Measurements from ENCODE around the gene RPS6KA4.

The RPS6KA4 gene

GRCh38 chr11:64406221-64406946 lies 47.4 kb downstream of the RPS6KA4 start:
- peak overlapping the region; percentile 47 for H3K4ac ChIP-seq (ENCODE audit: low read length)
- H3K27ac ChIP-seq (replicated peaks; ENCODE audit: low read length): peak overlapping the region; percentile 87
- H3K9ac ChIP-seq (ENCODE audit: low read depth, low read length, poor library complexity): no peak overlapping the region
- H2BK120ac ChIP-seq (ENCODE audit: low read depth, low read length): no peak overlapping the region
- no peak overlapping the region for H2BK12ac ChIP-seq (ENCODE audit: low read length)
- no peak for DNase-seq (ENCODE audit: low spot score)
- H3K4me1 ChIP-seq (ENCODE audit: control insufficient read depth in 2 of 2, insufficient read depth in 1 of 2, low read depth in 1 of 2, low read length in 2 of 2): peaks cover 14 to 23% of the 10 kb centered on the region in 2 donors
- no peak overlapping the region for H3K23ac ChIP-seq (ENCODE audit: low read depth, low read length, poor library complexity)
- peak overlapping the region; percentile 62 for H2BK15ac ChIP-seq (ENCODE audit: low read length)
- no peak overlapping the region for H3K4me3 ChIP-seq (ENCODE audit: low read length in 2 of 2)
- H4K91ac ChIP-seq (ENCODE audit: low read depth, low read length, poor library complexity): no peak overlapping the region
- no peaks in the 10 kb centered on the region for H3K79me1 ChIP-seq (ENCODE audit: low read depth, low read length)
- H4K8ac ChIP-seq (ENCODE audit: low read depth, low read length): no peak overlapping the region
- H3K36me3 ChIP-seq (replicated peaks in 1 of 2; ENCODE audit: control insufficient read depth in 2 of 2, insufficient read depth in 2 of 2, low read length in 2 of 2): no peaks in the 10 kb centered on the region
- H2BK5ac ChIP-seq (ENCODE audit: low read length): peak overlapping the region; percentile 47
- H3K27me3 ChIP-seq (ENCODE audit: control insufficient read depth in 3 of 3, insufficient read depth in 3 of 3, low read depth in 1 of 3, low read length in 3 of 3): no peaks in the 10 kb centered on the region
- peaks cover 7% of the 10 kb centered on the region in 2 donors for H3K9me3 ChIP-seq (replicated peaks in 1 of 2; ENCODE audit: control insufficient read depth in 2 of 2, insufficient read depth in 1 of 2, low read depth in 1 of 2, low read length in 2 of 2)
- peak overlapping the region; percentile 87 for H3K18ac ChIP-seq (ENCODE audit: low read length)
- peak overlapping the region; percentile 1 for H2AFZ ChIP-seq (ENCODE audit: low read length)
- no CpG with 5 or more reads among the region's 10 CpGs for WGBS, 2 donors (ENCODE audit: extremely low coverage in 2 of 2, insufficient read length in 2 of 2, insufficient replicate concordance in 1 of 2)
- no peak overlapping the region for H3K4me2 ChIP-seq (ENCODE audit: insufficient read depth, low read length, poor library complexity, severe bottlenecking)
- no peak overlapping the region for H2AK5ac ChIP-seq (ENCODE audit: low read depth, low read length)
- no peak overlapping the region for H3K14ac ChIP-seq (ENCODE audit: low read length)

GRCh38 chr11:64407221-64407620 lies 48.3 kb downstream of the RPS6KA4 start:
- Histone ChIP-seq H2BK12ac (ENCODE audit: low read length) (no peak overlapping the region), H2AFZ (ENCODE audit: low read length) (no peak overlapping the region), H3K14ac (ENCODE audit: low read length) (peak overlapping the region; percentile 60), H3K27me3 (ENCODE audit: control insufficient read depth in 3 of 3, insufficient read depth in 3 of 3, low read depth in 1 of 3, low read length in 3 of 3) (no peaks in the 10 kb centered on the region), H3K4me1 (ENCODE audit: control insufficient read depth in 2 of 2, insufficient read depth in 1 of 2, low read depth in 1 of 2, low read length in 2 of 2) (peaks cover 14 to 23% of the 10 kb centered on the region in 2 donors), H3K27ac (replicated peaks; ENCODE audit: low read length) (peak overlapping the region; percentile 87), H4K91ac (ENCODE audit: low read depth, low read length, poor library complexity) (no peak overlapping the region), H2BK15ac (ENCODE audit: low read length) (no peak overlapping the region), H2BK5ac (ENCODE audit: low read length) (peak overlapping the region; percentile 16), H3K4ac (ENCODE audit: low read length) (no peak overlapping the region), H3K9ac (ENCODE audit: low read depth, low read length, poor library complexity) (no peak overlapping the region), H3K4me3 (ENCODE audit: low read length in 2 of 2) (no peak overlapping the region), H3K36me3 (replicated peaks in 1 of 2; ENCODE audit: control insufficient read depth in 2 of 2, insufficient read depth in 2 of 2, low read length in 2 of 2) (no peaks in the 10 kb centered on the region), H4K8ac (ENCODE audit: low read depth, low read length) (no peak overlapping the region), H3K9me3 (replicated peaks in 1 of 2; ENCODE audit: control insufficient read depth in 2 of 2, insufficient read depth in 1 of 2, low read depth in 1 of 2, low read length in 2 of 2) (peaks cover 7% of the 10 kb centered on the region in 2 donors), H3K4me2 (ENCODE audit: insufficient read depth, low read length, poor library complexity, severe bottlenecking) (no peak overlapping the region), H2BK120ac (ENCODE audit: low read depth, low read length) (no peak overlapping the region), H2AK5ac (ENCODE audit: low read depth, low read length) (peak overlapping the region; percentile 15), H3K79me1 (ENCODE audit: low read depth, low read length) (no peaks in the 10 kb centered on the region), H3K18ac (ENCODE audit: low read length) (peak overlapping the region; percentile 62), H3K23ac (ENCODE audit: low read depth, low read length, poor library complexity) (no peak overlapping the region)
- WGBS, 2 donors (ENCODE audit: extremely low coverage in 2 of 2, insufficient read length in 2 of 2, insufficient replicate concordance in 1 of 2): no CpG with 5 or more reads among the region's 11 CpGs
- DNase-seq (ENCODE audit: low spot score): no peak

GRCh38 chr11:64407630-64408029 lies 48.7 kb downstream of the RPS6KA4 start:
- peaks cover 14 to 23% of the 10 kb centered on the region in 2 donors for H3K4me1 ChIP-seq (ENCODE audit: control insufficient read depth in 2 of 2, insufficient read depth in 1 of 2, low read depth in 1 of 2, low read length in 2 of 2)
- peak overlapping the region; percentile 60 for H3K14ac ChIP-seq (ENCODE audit: low read length)
- no peaks in the 10 kb centered on the region for H3K36me3 ChIP-seq (replicated peaks in 1 of 2; ENCODE audit: control insufficient read depth in 2 of 2, insufficient read depth in 2 of 2, low read length in 2 of 2)
- H3K9me3 ChIP-seq (replicated peaks in 1 of 2; ENCODE audit: control insufficient read depth in 2 of 2, insufficient read depth in 1 of 2, low read depth in 1 of 2, low read length in 2 of 2): peaks cover 7% of the 10 kb centered on the region in 2 donors
- H2AFZ ChIP-seq (ENCODE audit: low read length): no peak overlapping the region
- peak overlapping the region; percentile 87 for H3K27ac ChIP-seq (replicated peaks; ENCODE audit: low read length)
- H3K9ac ChIP-seq (ENCODE audit: low read depth, low read length, poor library complexity): peak overlapping the region; percentile 64
- no CpG with 5 or more reads among the region's 2 CpGs for WGBS, 2 donors (ENCODE audit: extremely low coverage in 2 of 2, insufficient read length in 2 of 2, insufficient replicate concordance in 1 of 2)
- no peak for DNase-seq (ENCODE audit: low spot score)
- H2BK120ac ChIP-seq (ENCODE audit: low read depth, low read length): no peak overlapping the region
- H4K91ac ChIP-seq (ENCODE audit: low read depth, low read length, poor library complexity): no peak overlapping the region
- H3K23ac ChIP-seq (ENCODE audit: low read depth, low read length, poor library complexity): peak overlapping the region; percentile 11
- no peaks in the 10 kb centered on the region for H3K79me1 ChIP-seq (ENCODE audit: low read depth, low read length)
- H2BK15ac ChIP-seq (ENCODE audit: low read length): no peak overlapping the region
- H3K18ac ChIP-seq (ENCODE audit: low read length): peak overlapping the region; percentile 62
- H2BK12ac ChIP-seq (ENCODE audit: low read length): peak overlapping the region; percentile 82
- H4K8ac ChIP-seq (ENCODE audit: low read depth, low read length): no peak overlapping the region
- no peaks in the 10 kb centered on the region for H3K27me3 ChIP-seq (ENCODE audit: control insufficient read depth in 3 of 3, insufficient read depth in 3 of 3, low read depth in 1 of 3, low read length in 3 of 3)
- no peak overlapping the region for H3K4me2 ChIP-seq (ENCODE audit: insufficient read depth, low read length, poor library complexity, severe bottlenecking)
- H3K4ac ChIP-seq (ENCODE audit: low read length): no peak overlapping the region
- H3K4me3 ChIP-seq (ENCODE audit: low read length in 2 of 2): no peak overlapping the region
- H2AK5ac ChIP-seq (ENCODE audit: low read depth, low read length): peak overlapping the region; percentile 15
- H2BK5ac ChIP-seq (ENCODE audit: low read length): peak overlapping the region; percentile 16

- no peak overlapping the region for H3K4me3 ChIP-seq (ENCODE audit: low read length in 2 of 2)
- H2BK12ac ChIP-seq (ENCODE audit: low read length): no peak overlapping the region
- H3K4ac ChIP-seq (ENCODE audit: low read length): no peak overlapping the region
- H4K8ac ChIP-seq (ENCODE audit: low read depth, low read length): no peak overlapping the region
- peaks cover 3 to 5% of the 10 kb centered on the region in 2 donors for H3K9me3 ChIP-seq (replicated peaks in 1 of 2; ENCODE audit: control insufficient read depth in 2 of 2, insufficient read depth in 1 of 2, low read depth in 1 of 2, low read length in 2 of 2)
- no peak overlapping the region for H3K27ac ChIP-seq (replicated peaks; ENCODE audit: low read length)
- peak overlapping the region; percentile 37 for H2AK5ac ChIP-seq (ENCODE audit: low read depth, low read length)
- no peak overlapping the region for H3K4me2 ChIP-seq (ENCODE audit: insufficient read depth, low read length, poor library complexity, severe bottlenecking)
- H4K91ac ChIP-seq (ENCODE audit: low read depth, low read length, poor library complexity): no peak overlapping the region
- no peak for DNase-seq (ENCODE audit: low spot score)
- H3K23ac ChIP-seq (ENCODE audit: low read depth, low read length, poor library complexity): no peak overlapping the region
- no CpG with 5 or more reads among the region's 20 CpGs for WGBS, 2 donors (ENCODE audit: extremely low coverage in 2 of 2, insufficient read length in 2 of 2, insufficient replicate concordance in 1 of 2)
- peak overlapping the region; percentile 71 for H2AFZ ChIP-seq (ENCODE audit: low read length)
- H3K4me1 ChIP-seq (ENCODE audit: control insufficient read depth in 2 of 2, insufficient read depth in 1 of 2, low read depth in 1 of 2, low read length in 2 of 2): peaks cover 14 to 21% of the 10 kb centered on the region in 2 donors
- no peak overlapping the region for H3K14ac ChIP-seq (ENCODE audit: low read length)
- peak overlapping the region; percentile 63 for H2BK15ac ChIP-seq (ENCODE audit: low read length)
- H3K27me3 ChIP-seq (ENCODE audit: control insufficient read depth in 3 of 3, insufficient read depth in 3 of 3, low read depth in 1 of 3, low read length in 3 of 3): no peaks in the 10 kb centered on the region
- H3K9ac ChIP-seq (ENCODE audit: low read depth, low read length, poor library complexity): no peak overlapping the region
- H2BK5ac ChIP-seq (ENCODE audit: low read length): peak overlapping the region; percentile 19
- H3K79me1 ChIP-seq (ENCODE audit: low read depth, low read length): no peaks in the 10 kb centered on the region
- H3K36me3 ChIP-seq (replicated peaks in 1 of 2; ENCODE audit: control insufficient read depth in 2 of 2, insufficient read depth in 2 of 2, low read length in 2 of 2): no peaks in the 10 kb centered on the region
- H2BK120ac ChIP-seq (ENCODE audit: low read depth, low read length): peak overlapping the region; percentile 16
- H3K18ac ChIP-seq (ENCODE audit: low read length): peak overlapping the region; percentile 70
These were observed 50.3 kb downstream of the RPS6KA4 start for GRCh38 chr11:64409278-64409677.

Data from neuronal stem cell (in vitro differentiated cells).